GM21381 (cell line): ENCODE measurements around the gene FRA10AC1.
"Not testable (repeated sequence)": the region's sequence is repeated elsewhere in the genome, so short reads cannot be mapped to it uniquely, and the experiment has no call there.

Source experiments
- ATAC-seq: cut with Tn5 transposase; IDR thresholded peaks from one replicate; pipeline ENCODE4 v1.9.1; 2021; ENCODE audit warnings: mild to moderate bottlenecking, moderate library complexity; ENCODE audit not compliant: unreplicated experiment

The FRA10AC1 gene

GRCh38 chr10:93703841-93704240 is 1.4 kb upstream of the FRA10AC1 start:
- ATAC-seq, result no peak

- no peak for ATAC-seq
Measured at GRCh38 chr10:93703066-93703465, 674 bp upstream of the FRA10AC1 start.

GRCh38 chr10:93701866-93702209 is 554 bp downstream of the FRA10AC1 start:
- peak; percentile 8 for ATAC-seq

- ATAC-seq, result no peak
Measured at GRCh38 chr10:93697207-93697606, 5.2 kb downstream of the FRA10AC1 start.

- not testable (repeated sequence) for ATAC-seq
Measured at GRCh38 chr10:93696582-93696981, 5.8 kb downstream of the FRA10AC1 start.

GRCh38 chr10:93695740-93696139 is 6.7 kb downstream of the FRA10AC1 start:
- no peak for ATAC-seq

- ATAC-seq, result no peak
Measured at GRCh38 chr10:93687737-93688136, 14.7 kb downstream of the FRA10AC1 start.

GRCh38 chr10:93680412-93681047 is 21.9 kb downstream of the FRA10AC1 start:
- no peak for ATAC-seq

- no peak for ATAC-seq
Measured at GRCh38 chr10:93678805-93679587, 23.4 kb downstream of the FRA10AC1 start.

GRCh38 chr10:93678386-93678785 is 24.0 kb downstream of the FRA10AC1 start:
- no peak for ATAC-seq

- ATAC-seq, result no peak
Measured at GRCh38 chr10:93673791-93674190, 28.6 kb downstream of the FRA10AC1 start.

GRCh38 chr10:93672890-93673289 is 29.5 kb downstream of the FRA10AC1 start:
- no peak for ATAC-seq

GRCh38 chr10:93672022-93672678 is 30.2 kb downstream of the FRA10AC1 start:
- ATAC-seq, result no peak

GRCh38 chr10:93671042-93671441 is 31.4 kb downstream of the FRA10AC1 start:
- no peak for ATAC-seq

- ATAC-seq, result no peak
Measured at GRCh38 chr10:93670372-93670771, 32.0 kb downstream of the FRA10AC1 start.

GRCh38 chr10:93667795-93668194 is 34.6 kb downstream of the FRA10AC1 start:
- ATAC-seq, result no peak

- ATAC-seq, result no peak
Measured at GRCh38 chr10:93666030-93666429, 36.4 kb downstream of the FRA10AC1 start.

- ATAC-seq, result no peak
Measured at GRCh38 chr10:93657757-93658156, 44.6 kb downstream of the FRA10AC1 start.

GRCh38 chr10:93656155-93656554 is 46.2 kb downstream of the FRA10AC1 start:
- no peak for ATAC-seq

- ATAC-seq, result no peak
Measured at GRCh38 chr10:93654201-93654600, 48.2 kb downstream of the FRA10AC1 start.

- ATAC-seq, result no peak
Measured at GRCh38 chr10:93652857-93653256, 49.5 kb downstream of the FRA10AC1 start.

- no peak for ATAC-seq
Measured at GRCh38 chr10:93639791-93640190, 62.6 kb downstream of the FRA10AC1 start.
